HCT116 (cell line): ENCODE results near the gene GAS2. TPM values are rescaled to one million over a fixed set of nuclear protein-coding genes. Genes with fewer than 3 reads are reported as not detected.

Source experiments
- ATAC-seq: fragments of 200-7000 bp; cut with Tn5 transposase; 2 replicates; pipeline ENCODE4 v1.9.1; 2020; ENCODE audit warnings: mild to moderate bottlenecking, moderate library complexity
- BruUV-seq: library from RNA; stranded (reverse); fragments of 400-500 nt; replicated peaks from 2 replicates; lab custom pipeline; 2021; lab: Mats Ljungman, UMichigan
- CTCF ChIA-PET: fragments of 300-600 bp; sonication (Branson Sonifier 250); formaldehyde crosslinking; loops from one replicate; lab custom pipeline; 2021; ENCODE audit warnings: antibody characterized with exemption; lab: Charles Lee
- POLR2A ChIA-PET: fragments of 300-600, 350-600 bp; sonication (Branson Sonifier 250); formaldehyde crosslinking; loops from one replicate; lab custom pipeline; 2021; ENCODE audit warnings: antibody characterized with exemption; lab: Charles Lee
- RAD21 ChIA-PET, 2 experiments: fragments of 300-600 bp; sonication (Branson Sonifier 250); formaldehyde crosslinking; loops; one replicate each; lab custom pipeline; 2023; ENCODE audit warnings: low total read pairs in 2 of 2; ENCODE audit not compliant: uncharacterized antibody in 2 of 2, unreplicated experiment in 2 of 2, low non-redundant PET in 1 of 2; lab: Charles Lee
- DNase-seq: peaks from one replicate; pipeline ENCODE4 v3.0.0-alpha.2; 2010; ENCODE audit warnings: low read depth, low spot score
- H2AFZ ChIP-seq: fragments of 200-600 bp; shearing (Covaris generic), sonication (generic); 2 replicates; pipeline ENCODE4 v1.6.1; 2017; ENCODE audit warnings: low read depth, mixed run types, mixed read lengths, antibody characterized with exemption, low read length; ENCODE audit not compliant: poor library complexity, severe bottlenecking
- H3K27ac ChIP-seq: 2 replicates; pipeline ENCODE4 v1.5.1; 2012; ENCODE audit warnings: low read depth, low read length
- H3K27me3 ChIP-seq: fragments of 200-600 bp; sonication (generic); 2 replicates; pipeline ENCODE4 v1.6.1; 2016; ENCODE audit warnings: mixed run types, low read length, mixed read lengths; ENCODE audit not compliant: insufficient read depth
- H3K36me3 ChIP-seq, 2 experiments: fragments of 200-500 bp in 1 of 2; fragments of 200-600 bp in 1 of 2; sonication (Bioruptor generic) in 1 of 2; sonication (generic) in 1 of 2; 2 replicates each; pipeline versions ENCODE4 v1.5.1 to v1.6.1; 2014 to 2016; ENCODE audit warnings: low read length in 2 of 2, inconsistent platforms in 1 of 2, mixed read lengths in 1 of 2, mixed run types in 1 of 2; ENCODE audit not compliant: insufficient read depth in 2 of 2, control insufficient read depth in 1 of 2
- H3K4me1 ChIP-seq, 2 experiments: fragments of 200-600 bp in 1 of 2; sonication (generic) in 1 of 2; 2 replicates each; pipeline versions ENCODE4 v1.5.1 to v1.6.1; 2012 to 2017; ENCODE audit warnings: low read length in 2 of 2, inconsistent platforms in 1 of 2, mild to moderate bottlenecking in 1 of 2, mixed read lengths in 1 of 2, mixed run types in 1 of 2, moderate library complexity in 1 of 2; ENCODE audit not compliant: insufficient read depth in 2 of 2, control insufficient read depth in 1 of 2
- H3K4me2 ChIP-seq: fragments of 200-600 bp; sonication (generic); 2 replicates; pipeline ENCODE4 v1.6.1; 2017; ENCODE audit warnings: mixed run types, low read length, mixed read lengths
- H3K4me3 ChIP-seq, 2 experiments: fragments of 200-600 bp in 1 of 2; sonication (generic) in 1 of 2; replicated peaks in 1 of 2; 2 replicates each; pipeline ENCODE4 v1.5.1; 2011 to 2016; ENCODE audit warnings: low read length in 2 of 2, control low read depth in 1 of 2, low read depth in 1 of 2, mild to moderate bottlenecking in 1 of 2, mixed read lengths in 1 of 2, mixed run types in 1 of 2
- H3K79me2 ChIP-seq: fragments of 200-600 bp; sonication (generic); 2 replicates; pipeline ENCODE4 v1.6.1; 2017; ENCODE audit warnings: mild to moderate bottlenecking, mixed run types, low read length, moderate library complexity, mixed read lengths; ENCODE audit not compliant: insufficient read depth
- H3K9ac ChIP-seq: fragments of 200-600 bp; sonication (generic); 2 replicates; pipeline ENCODE4 v1.6.1; 2016; ENCODE audit warnings: low read length, mixed read lengths
- H3K9me2 ChIP-seq: fragments of 200-600 bp; sonication (generic), shearing (Covaris generic); 2 replicates; pipeline ENCODE4 v1.6.1; 2017; ENCODE audit warnings: mixed run types, mild to moderate bottlenecking, moderate library complexity; ENCODE audit not compliant: insufficient read depth
- H3K9me3 ChIP-seq, 2 experiments: fragments of 200-500 bp in 1 of 2; fragments of 200-600 bp in 1 of 2; sonication (Bioruptor generic) in 1 of 2; sonication (generic) in 1 of 2; 2 replicates each; pipeline ENCODE4 v1.6.1; 2014 to 2017; ENCODE audit warnings: low read length in 2 of 2, mixed read lengths in 2 of 2, inconsistent platforms in 1 of 2, low read depth in 1 of 2, mild to moderate bottlenecking in 1 of 2, mixed run types in 1 of 2, moderate library complexity in 1 of 2; ENCODE audit not compliant: control insufficient read depth in 1 of 2, insufficient read depth in 1 of 2
- H4K20me1 ChIP-seq: fragments of 200-600 bp; sonication (generic), shearing (Covaris generic); 2 replicates; pipeline ENCODE4 v1.6.1; 2017; ENCODE audit warnings: mixed run types, mild to moderate bottlenecking, moderate library complexity; ENCODE audit not compliant: insufficient read depth
- CBX3 ChIP-seq: IDR thresholded peaks from 2 replicates; pipeline ENCODE4 v1.6.1; 2012; ENCODE audit warnings: low read depth
- CEBPB ChIP-seq: IDR thresholded peaks from 2 replicates; pipeline ENCODE4 v1.6.1; 2012; ENCODE audit warnings: low read depth
- CTCF ChIP-seq, 3 experiments: fragments of 200-600 bp in 1 of 3; sonication (generic) in 1 of 3; IDR thresholded peaks in 2 of 3; conservative IDR thresholded peaks in 1 of 3; 2 replicates each; pipeline ENCODE4 v1.5.1; 2012 to 2017; ENCODE audit warnings: low read depth in 2 of 3, low read length in 2 of 3, antibody characterized with exemption in 1 of 3, borderline replicate concordance in 1 of 3, control low read depth in 1 of 3, mild to moderate bottlenecking in 1 of 3, mixed read lengths in 1 of 3, mixed run types in 1 of 3, moderate library complexity in 1 of 3; ENCODE audit not compliant: insufficient read depth in 1 of 3
- EZH2 ChIP-seq: fragments of 200-600 bp; sonication (generic); IDR thresholded peaks from 2 replicates; pipeline ENCODE4 v1.6.1; 2017; ENCODE audit warnings: antibody characterized with exemption, mixed run types
- EZH2phosphoT487 ChIP-seq: fragments of 200-600 bp; IDR thresholded peaks from 2 replicates; pipeline ENCODE4 v1.6.1; 2018; ENCODE audit warnings: antibody characterized with exemption, borderline replicate concordance
- FOSL1 ChIP-seq: IDR thresholded peaks from 2 replicates; pipeline ENCODE4 v1.6.1; 2012; ENCODE audit warnings: low read depth
- MAX ChIP-seq: IDR thresholded peaks from 2 replicates; pipeline ENCODE4 v1.6.1; 2012
- POLR2A ChIP-seq: IDR thresholded peaks from 2 replicates; pipeline ENCODE4 v1.7.0; 2011; ENCODE audit warnings: borderline replicate concordance; ENCODE audit not compliant: insufficient read depth, insufficient read length; ENCODE audit errors: extremely low read depth
- RAD21 ChIP-seq: IDR thresholded peaks from 2 replicates; pipeline ENCODE4 v1.6.1; 2012; ENCODE audit warnings: low read depth, mild to moderate bottlenecking
- SIN3A ChIP-seq: IDR thresholded peaks from 2 replicates; pipeline ENCODE4 v1.6.1; 2012; ENCODE audit warnings: low read depth
- SRF ChIP-seq: IDR thresholded peaks from 2 replicates; pipeline ENCODE4 v1.6.1; 2012; ENCODE audit warnings: low read depth
- YY1 ChIP-seq: IDR thresholded peaks from 2 replicates; pipeline ENCODE4 v1.6.1; 2011; ENCODE audit warnings: low read length, low read depth, moderate library complexity, mild to moderate bottlenecking; ENCODE audit not compliant: insufficient replicate concordance; ENCODE audit errors: extremely low read depth
- ZFX ChIP-seq: fragments of 450-650 bp; IDR thresholded peaks from 2 replicates; pipeline ENCODE4 v1.6.1; 2017
- ZNF274 ChIP-seq: fragments of 200-500 bp; sonication (Bioruptor generic); IDR thresholded peaks from 2 replicates; pipeline ENCODE4 v1.6.1; 2014; ENCODE audit warnings: mild to moderate bottlenecking, low read depth, low read length, inconsistent platforms
- intact Hi-C: fragments of 100-400 bp; cut with micrococcal nuclease; formaldehyde crosslinking; loops from 2 replicates; pipeline ENCODE4 v1.10.0; 2022
- total RNA-seq: library from RNA; stranded (reverse); gene quantifications from one replicate; pipeline ENCODE4 v1.2.1, GENCODE V29; 2021; ENCODE audit not compliant: unreplicated experiment
- TF ChIP-seq, protein P1 (sequence below): IDR thresholded peaks from 2 replicates; pipeline ENCODE4 v1.6.1; 2012; ENCODE audit warnings: low read depth

The GAS2 gene
- total RNA-seq, 1 experiment from 2014 or later = not detected

GRCh38 chr11:22703591-22703990, 37.2 kb downstream of the GAS2 start:
- no peak overlapping the region for H2AFZ ChIP-seq
- ChIA-PET CTCF (no interaction called here), POLR2A (no interaction called here), RAD21 (no interaction called here)
- H3K9ac ChIP-seq = no peak overlapping the region
- H3K4me2 ChIP-seq = no peak overlapping the region
- no peaks in the 10 kb centered on the region for H3K4me1 ChIP-seq
- no peaks in the 10 kb centered on the region for H4K20me1 ChIP-seq
- H3K4me3 ChIP-seq = no peak overlapping the region
- H3K9me2 ChIP-seq = no peaks in the 10 kb centered on the region
- H3K36me3 ChIP-seq = no peaks in the 10 kb centered on the region
- H3K9me3 ChIP-seq = no peaks in the 10 kb centered on the region
- intact Hi-C loops = no loop called here
- TF ChIP-seq SRF (no peak), POLR2A (no peak)
- TF ChIP-seq, protein P1, sequence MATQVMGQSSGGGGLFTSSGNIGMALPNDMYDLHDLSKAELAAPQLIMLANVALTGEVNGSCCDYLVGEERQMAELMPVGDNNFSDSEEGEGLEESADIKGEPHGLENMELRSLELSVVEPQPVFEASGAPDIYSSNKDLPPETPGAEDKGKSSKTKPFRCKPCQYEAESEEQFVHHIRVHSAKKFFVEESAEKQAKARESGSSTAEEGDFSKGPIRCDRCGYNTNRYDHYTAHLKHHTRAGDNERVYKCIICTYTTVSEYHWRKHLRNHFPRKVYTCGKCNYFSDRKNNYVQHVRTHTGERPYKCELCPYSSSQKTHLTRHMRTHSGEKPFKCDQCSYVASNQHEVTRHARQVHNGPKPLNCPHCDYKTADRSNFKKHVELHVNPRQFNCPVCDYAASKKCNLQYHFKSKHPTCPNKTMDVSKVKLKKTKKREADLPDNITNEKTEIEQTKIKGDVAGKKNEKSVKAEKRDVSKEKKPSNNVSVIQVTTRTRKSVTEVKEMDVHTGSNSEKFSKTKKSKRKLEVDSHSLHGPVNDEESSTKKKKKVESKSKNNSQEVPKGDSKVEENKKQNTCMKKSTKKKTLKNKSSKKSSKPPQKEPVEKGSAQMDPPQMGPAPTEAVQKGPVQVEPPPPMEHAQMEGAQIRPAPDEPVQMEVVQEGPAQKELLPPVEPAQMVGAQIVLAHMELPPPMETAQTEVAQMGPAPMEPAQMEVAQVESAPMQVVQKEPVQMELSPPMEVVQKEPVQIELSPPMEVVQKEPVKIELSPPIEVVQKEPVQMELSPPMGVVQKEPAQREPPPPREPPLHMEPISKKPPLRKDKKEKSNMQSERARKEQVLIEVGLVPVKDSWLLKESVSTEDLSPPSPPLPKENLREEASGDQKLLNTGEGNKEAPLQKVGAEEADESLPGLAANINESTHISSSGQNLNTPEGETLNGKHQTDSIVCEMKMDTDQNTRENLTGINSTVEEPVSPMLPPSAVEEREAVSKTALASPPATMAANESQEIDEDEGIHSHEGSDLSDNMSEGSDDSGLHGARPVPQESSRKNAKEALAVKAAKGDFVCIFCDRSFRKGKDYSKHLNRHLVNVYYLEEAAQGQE = no peak
- DNase-seq (no peak), ATAC-seq (no peak)
- no peaks in the 10 kb centered on the region for H3K79me2 ChIP-seq
- H3K27ac ChIP-seq = no peak overlapping the region
- H3K27me3 ChIP-seq = peaks cover 17% of the 10 kb centered on the region; the same call in 1 of the 2 replicates
- BruUV-seq = no TSS peak

DNA sequence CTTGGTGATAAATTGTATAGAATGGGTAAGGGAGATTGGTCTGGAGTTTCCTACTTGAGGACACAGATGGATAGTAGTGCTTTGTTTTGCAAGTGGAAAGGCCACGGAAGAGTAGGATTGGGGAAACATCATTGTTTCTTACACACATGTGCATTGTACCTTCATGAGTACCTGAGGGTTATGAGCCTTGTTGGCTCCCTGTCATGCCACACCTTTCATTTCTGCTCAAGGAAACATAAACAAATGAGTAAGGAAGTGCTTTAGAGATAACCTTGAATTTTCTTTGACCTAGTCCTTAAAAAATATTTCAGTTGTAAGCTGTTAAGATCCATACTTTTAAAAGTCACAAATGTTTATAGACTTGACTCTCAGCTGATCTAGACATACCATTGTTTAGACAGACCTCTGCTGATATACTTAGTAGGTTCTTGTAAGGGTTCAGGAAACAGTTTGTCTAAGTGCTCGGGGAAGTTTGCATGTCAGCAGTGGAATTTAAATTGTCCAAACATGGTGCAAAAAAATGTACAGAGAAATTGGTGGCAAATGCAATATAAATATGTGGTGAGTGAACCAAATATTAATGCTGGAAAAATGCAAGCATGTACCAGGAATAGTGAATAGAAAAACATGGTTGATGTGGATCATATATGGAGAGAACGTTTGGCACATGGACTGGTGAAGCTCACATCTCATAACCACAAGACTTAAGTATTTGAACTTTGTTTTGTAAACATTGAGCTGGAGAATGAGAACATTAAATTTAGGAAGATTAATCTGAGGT, 40.9 kb downstream of the GAS2 start:
- Histone ChIP-seq H3K27ac (no peak overlapping the region), H3K27me3 (0 out of 2 replicates have a peak, but pooled peaks cover 6% of the 10 kb centered on the region), H3K79me2 (no peaks in the 10 kb centered on the region), H3K4me2 (no peak overlapping the region), H3K36me3 (no peaks in the 10 kb centered on the region), H2AFZ (no peak overlapping the region), H3K9ac (no peak overlapping the region), H3K9me2 (no peaks in the 10 kb centered on the region), H4K20me1 (no peaks in the 10 kb centered on the region), H3K4me1 (no peaks in the 10 kb centered on the region), H3K4me3 (no peak overlapping the region), H3K9me3 (no peaks in the 10 kb centered on the region)
- DNase-seq (no peak), ATAC-seq (no peak)
- BruUV-seq = no TSS peak
- intact Hi-C loops = no loop called here
- CTCF ChIA-PET = no interaction called here
- RAD21 ChIA-PET = no interaction called here
- POLR2A ChIA-PET = interaction anchor here (0.6 kb wide), 1 partner anchor 122 kb away, joined by 3 read pairs; no protein-coding TSS in a partner anchor
- no peak for TF ChIP-seq RAD21
- TF ChIP-seq CTCF (IDR thresholded peaks at IDR 0.05 in 2 of 3, conservative IDR thresholded peaks at IDR 0.05 in 1 of 3; ENCODE audit: borderline replicate concordance in 1 of 3, insufficient read depth in 1 of 3, low read depth in 2 of 3, low read length in 2 of 3) = no peak
- no peak for TF ChIP-seq FOSL1
- TF ChIP-seq EZH2phosphoT487 = no peak
- TF ChIP-seq SRF = no peak
- TF ChIP-seq YY1 = no peak
- no peak for TF ChIP-seq CBX3
- TF ChIP-seq CEBPB = no peak
- no peak for TF ChIP-seq ZNF274
- no peak for TF ChIP-seq ZFX
- no peak for TF ChIP-seq MAX
- no peak for TF ChIP-seq SIN3A
- TF ChIP-seq EZH2 = no peak
